ENCODE data around the gene IFIT5. TPM values are rescaled to one million over a fixed set of nuclear protein-coding genes. Genes with fewer than 3 reads are reported as not detected.
"Not testable (repeated sequence)": the region's sequence is repeated elsewhere in the genome, so short reads cannot be mapped to it uniquely, and the experiment has no call there.

IFIT5 gene
- total and polyA plus RNA-seq, 11 donors = 5.4 to 21.0 (median 10.2) TPM

GRCh38 chr10:89389254-89389653 is 25.1 kb upstream of the IFIT5 start:
- H3K4me1 ChIP-seq = peaks cover 0 to 39% (median 26%) of the 10 kb centered on the region in 12 donors
- intact Hi-C loops (cut with DNase I) = loop anchor here in 1 of 10 donors (5.0 kb wide), 1 partner anchor 132 kb away; no protein-coding TSS in a partner anchor
- 68 to 83% (median 79%) methylated on average over 1 of the region's 1 CpG for WGBS, 4 donors

GRCh38 chr10:89390476-89391225 is 23.7 kb upstream of the IFIT5 start:
- Histone ChIP-seq H3K4me1 (peaks cover 0 to 48% (median 33%) of the 10 kb centered on the region in 12 donors), H3K4me3 (no peak overlapping the region), H3K27ac (peak overlapping the region in 10 of 12 donors; percentile 22 to 92 (median 86)), H3K27me3 (no peaks in the 10 kb centered on the region), H3K9me3 (peaks cover 0 to 2% (median 0%) of the 10 kb centered on the region in 12 donors), H3K36me3 (no peaks in the 10 kb centered on the region)
- no peak for ATAC-seq
- TF ChIP-seq CTCF (IDR thresholded peaks at IDR 0.05) (no peak), POLR2A (IDR thresholded peaks at IDR 0.05) (no peak)
- intact Hi-C loops (cut with DNase I) = loop anchor here in 2 of 10 donors (2.0 to 5.0 kb wide), 2 partner anchors 16 to 88 kb away; partner anchors contain the start of gene IFIT2 (in 1 of the 2)
- WGBS, 4 donors = 66 to 78% (median 77%) methylated on average over 5 of the region's 5 CpGs
- peak in 2 of 5 donors; percentile 27 to 33 for DNase-seq

More at GRCh38 chr10:89389254-89389653, 25.1 kb upstream of the IFIT5 start:
- DNase-seq = no peak
- Histone ChIP-seq H3K9me3 (no peaks in the 10 kb centered on the region), H3K4me3 (no peak overlapping the region), H3K27ac (no peak overlapping the region), H3K36me3 (no peaks in the 10 kb centered on the region), H3K27me3 (no peaks in the 10 kb centered on the region)
- no peak for TF ChIP-seq POLR2A (IDR thresholded peaks at IDR 0.05)
- peak in 10 of 12 donors; percentile 11 to 62 (median 44) for TF ChIP-seq CTCF (IDR thresholded peaks at IDR 0.05)
- ATAC-seq = no peak

GRCh38 chr10:89391226-89391576 is 23.2 kb upstream of the IFIT5 start:
- intact Hi-C loops (cut with DNase I) = loop anchor here in 2 of 10 donors (2.0 to 5.0 kb wide), 2 partner anchors 16 to 89 kb away; partner anchors contain the start of gene IFIT2 (in 1 of the 2)

GRCh38 chr10:89391907-89392756 is 22.2 kb upstream of the IFIT5 start, which contains the start of gene IFIT1:
Gene IFIT1, plus strand, starts transcription at chr10:89392623. Its CDS starts 90 bp downstream, at chr10:89392713.
- Histone ChIP-seq H3K27ac (peak within 1 kb of the TSS; percentile 64 to 92 (median 85)), H3K9me3 (peaks cover 0 to 6% (median 0%) of the 10 kb centered on the region in 12 donors), H3K4me1 (peaks cover 0 to 51% (median 33%) of the 10 kb centered on the region in 12 donors), H3K36me3 (peaks cover 0 to 9% (median 0%) of the 10 kb centered on the region in 9 donors), H3K27me3 (no peaks in the 10 kb centered on the region), H3K4me3 (peak within 1 kb of the TSS; percentile 28 to 86 (median 60))
- intact Hi-C loops (cut with DNase I) = loop anchor here in 3 of 10 donors (2.0 to 5.0 kb wide), 3 partner anchors 17 to 90 kb away; partner anchors contain the start of genes IFIT2 (in 1 of the 3) and IFIT5 (in 1 of the 3)
- TF ChIP-seq CTCF (IDR thresholded peaks at IDR 0.05) = no peak
- peak in 1 of 2 donors; percentile 73 for TF ChIP-seq POLR2A (IDR thresholded peaks at IDR 0.05)
- peak in 4 of 5 donors; percentile 42 to 82 (median 76) for DNase-seq
- peak; percentile 94 to 97 (median 96) for ATAC-seq
- WGBS, 4 donors = 1 to 2% (median 2%) methylated on average over 8 of the region's 8 CpGs

More at GRCh38 chr10:89391226-89391576, 23.2 kb upstream of the IFIT5 start:
- H3K4me3 ChIP-seq, DNase-seq, H3K9me3 ChIP-seq, H3K27me3 ChIP-seq, ATAC-seq, H3K36me3 ChIP-seq: not testable (repeated sequence)
- peaks cover 0 to 51% (median 33%) of the 10 kb centered on the region in 12 donors for H3K4me1 ChIP-seq
- peak overlapping the region in 9 of 12 donors; percentile 80 to 92 (median 87) for H3K27ac ChIP-seq
- 92 to 98% (median 92%) methylated on average over 4 of the region's 4 CpGs for WGBS, 4 donors

Data from heart left ventricle (tissue), 16 donors.